ENCODE results near the gene NR6A1.

GRCh38 chr9:124764774-124765438 lies 6.2 kb downstream of the NR6A1 start:
- TF ChIP-seq ZNF274 (IDR thresholded peaks at IDR 0.05; ENCODE audit: low read depth, low read length) (no peak), YY1 (IDR thresholded peaks at IDR 0.05; ENCODE audit: insufficient read depth, insufficient read length) (no peak)
